Measurements from ENCODE around the gene MMP20. TPM values are rescaled to one million over a fixed set of nuclear protein-coding genes. Genes with fewer than 3 reads are reported as not detected.

Gene MMP20
- not detected in 2 replicates for total RNA-seq
- total RNA-seq (2013), result not detected
- polyA plus RNA-seq, result not detected in 2 replicates
- not detected in 2 replicates for polyA minus RNA-seq

GRCh38 chr11:102625177-102625576, at the start of gene MMP20:
TSS of gene MMP20 (minus strand) at chr11:102625332. CDS start at chr11:102625319, 13 bp downstream.
- ATAC-seq (ENCODE audit: low read depth), result no peak
- no peaks in the 10 kb centered on the region for H3K9me3 ChIP-seq (ENCODE audit: control extremely low read depth in 1 of 3, control insufficient read depth in 2 of 3, insufficient read depth in 1 of 3, low read length in 2 of 3)
- Mint-ChIP-seq H3K27ac (no peak within 1 kb of the TSS), H3K4me3 (no peak within 1 kb of the TSS), H3K9me3 (ENCODE audit: insufficient read depth) (no peaks in the 10 kb centered on the region), H3K4me1 (no peaks in the 10 kb centered on the region), H3K27me3 (peaks cover 8% of the 10 kb centered on the region)
- CTCF ChIA-PET, result no interaction called here
- no peak for DNase-seq
- no peaks in the 10 kb centered on the region for H3K36me3 ChIP-seq (replicated peaks in 1 of 2; ENCODE audit: control extremely low read depth in 1 of 2, control insufficient read depth in 1 of 2, extremely low read depth in 1 of 2, insufficient read depth in 2 of 2, low read length in 1 of 2)
- 100% methylated on average over 2 of the region's 5 CpGs for WGBS (ENCODE audit: insufficient coverage)
- intact Hi-C loops (cut with micrococcal nuclease), result no loop called here
- no peak for TF ChIP-seq CTCF (IDR thresholded peaks at IDR 0.05)
- no peak for TF ChIP-seq EZH2 (IDR thresholded peaks at IDR 0.05; ENCODE audit: borderline replicate concordance, insufficient read depth, low read depth, low read length, poor library complexity, severe bottlenecking)
- H3K79me2 ChIP-seq (ENCODE audit: control insufficient read depth, insufficient read depth, low read length), result no peaks in the 10 kb centered on the region
- H3K27me3 ChIP-seq (replicated peaks in 1 of 4; ENCODE audit: control extremely low read depth in 1 of 4, control insufficient read depth in 3 of 4, insufficient read depth in 4 of 4, low read length in 3 of 4), result no peaks in the 10 kb centered on the region
- no peaks in the 10 kb centered on the region for H4K20me1 ChIP-seq (ENCODE audit: control insufficient read depth, insufficient read depth, low read length, poor library complexity, severe bottlenecking)
- no peak within 1 kb of the TSS for H3K27ac ChIP-seq (ENCODE audit: low read length in 2 of 2)
- no peak within 1 kb of the TSS for H3K4me2 ChIP-seq (replicated peaks; ENCODE audit: low read depth, low read length, poor library complexity, severe bottlenecking)
- H2AFZ ChIP-seq (ENCODE audit: insufficient read depth, low read depth, low read length, poor library complexity, severe bottlenecking), result no peak within 1 kb of the TSS
- no peak within 1 kb of the TSS for H3K9ac ChIP-seq (ENCODE audit: low read length)
- POLR2A ChIA-PET, result no interaction called here
- H3K4me1 ChIP-seq (ENCODE audit: control insufficient read depth in 2 of 2, insufficient read depth in 2 of 2, low read length in 2 of 2), result no peaks in the 10 kb centered on the region
- no peak within 1 kb of the TSS for H3K4me3 ChIP-seq (ENCODE audit: control extremely low read depth in 1 of 5, extremely low read depth in 1 of 5, insufficient read depth in 1 of 5, low read depth in 2 of 5, low read length in 4 of 5)

- no peak overlapping the region for H3K9ac ChIP-seq (ENCODE audit: low read length)
- peaks cover 0 to 1% (median 0%) of the 10 kb centered on the region in 3 donors for H3K9me3 ChIP-seq (ENCODE audit: control extremely low read depth in 1 of 3, control insufficient read depth in 2 of 3, insufficient read depth in 1 of 3, low read length in 2 of 3)
- Mint-ChIP-seq H3K27ac (no peak overlapping the region), H3K4me3 (no peak overlapping the region), H3K27me3 (no peaks in the 10 kb centered on the region), H3K9me3 (ENCODE audit: insufficient read depth) (no peaks in the 10 kb centered on the region), H3K4me1 (no peaks in the 10 kb centered on the region)
- 72% methylated on average over 2 of the region's 3 CpGs for whole genome bisulfite sequencing (ENCODE audit: insufficient coverage)
- peaks cover 0 to 5% of the 10 kb centered on the region in 2 donors for H3K4me1 ChIP-seq (ENCODE audit: control insufficient read depth in 2 of 2, insufficient read depth in 2 of 2, low read length in 2 of 2)
- no peaks in the 10 kb centered on the region for H3K36me3 ChIP-seq (replicated peaks in 1 of 2; ENCODE audit: control extremely low read depth in 1 of 2, control insufficient read depth in 1 of 2, extremely low read depth in 1 of 2, insufficient read depth in 2 of 2, low read length in 1 of 2)
- no peaks in the 10 kb centered on the region for H3K79me2 ChIP-seq (ENCODE audit: control insufficient read depth, insufficient read depth, low read length)
- intact Hi-C loops (cut with micrococcal nuclease), result loop anchor here (5.0 kb wide), 1 partner anchor 382 kb away; no protein-coding TSS in a partner anchor
- no peak overlapping the region for H3K4me3 ChIP-seq (ENCODE audit: control extremely low read depth in 1 of 5, extremely low read depth in 1 of 5, insufficient read depth in 1 of 5, low read depth in 2 of 5, low read length in 4 of 5)
- no peaks in the 10 kb centered on the region for H4K20me1 ChIP-seq (ENCODE audit: control insufficient read depth, insufficient read depth, low read length, poor library complexity, severe bottlenecking)
- H2AFZ ChIP-seq (ENCODE audit: insufficient read depth, low read depth, low read length, poor library complexity, severe bottlenecking), result no peak overlapping the region
- CTCF ChIA-PET, result interaction anchor here (0.6 to 1.7 kb wide), 2 partner anchors 57 to 59 kb away, joined by 4 read pairs; no protein-coding TSS in a partner anchor
- no peak overlapping the region for H3K27ac ChIP-seq (ENCODE audit: low read length in 2 of 2)
- no peak for TF ChIP-seq EZH2 (IDR thresholded peaks at IDR 0.05; ENCODE audit: borderline replicate concordance, insufficient read depth, low read depth, low read length, poor library complexity, severe bottlenecking)
- no peak for TF ChIP-seq CTCF (IDR thresholded peaks at IDR 0.05)
- no peak for ATAC-seq (ENCODE audit: low read depth)
- no peaks in the 10 kb centered on the region for H3K27me3 ChIP-seq (replicated peaks in 1 of 4; ENCODE audit: control extremely low read depth in 1 of 4, control insufficient read depth in 3 of 4, insufficient read depth in 4 of 4, low read length in 3 of 4)
- POLR2A ChIA-PET, result no interaction called here
- no peak overlapping the region for H3K4me2 ChIP-seq (replicated peaks; ENCODE audit: low read depth, low read length, poor library complexity, severe bottlenecking)
- no peak for DNase-seq
Observed at GRCh38 chr11:102669664-102670063, 44.5 kb upstream of the MMP20 start.
